CD4-positive, alpha-beta T cell treated with Interleukin-10 for 1 hour (primary cell): Measurements from ENCODE around the gene TNNT3.

ENCODE experiments used
- DNase-seq: peaks from one replicate; pipeline ENCODE4 v3.0.0-alpha.2; 2020

The TNNT3 gene

GRCh38 chr11:1964348-1964747 lies 44.8 kb downstream of the TNNT3 start:
- DNase-seq: no peak

GRCh38 chr11:1964955-1965354 lies 45.5 kb downstream of the TNNT3 start:
- DNase-seq: no peak

GRCh38 chr11:1966531-1966930 lies 47.0 kb downstream of the TNNT3 start:
- no peak for DNase-seq

GRCh38 chr11:1967641-1968225 lies 48.2 kb downstream of the TNNT3 start:
- DNase-seq: no peak

GRCh38 chr11:1968454-1969002 lies 49.0 kb downstream of the TNNT3 start:
- DNase-seq: no peak

GRCh38 chr11:1969035-1969434 lies 49.5 kb downstream of the TNNT3 start:
- no peak for DNase-seq

- no peak for DNase-seq
Measured at GRCh38 chr11:1969776-1970175, 50.3 kb downstream of the TNNT3 start.

- no peak for DNase-seq
Measured at GRCh38 chr11:1970956-1971355, 51.5 kb downstream of the TNNT3 start.

GRCh38 chr11:1975185-1975584 lies 55.7 kb downstream of the TNNT3 start:
- DNase-seq: no peak

- no peak for DNase-seq
Measured at GRCh38 chr11:1978720-1979473, 59.4 kb downstream of the TNNT3 start.

- DNase-seq: no peak
Measured at GRCh38 chr11:1979607-1980006, 60.1 kb downstream of the TNNT3 start.

- no peak for DNase-seq
Measured at GRCh38 chr11:1982873-1983600, 63.5 kb downstream of the TNNT3 start.

GRCh38 chr11:1983601-1983961 lies 64.1 kb downstream of the TNNT3 start:
- no peak for DNase-seq

- DNase-seq: no peak
Measured at GRCh38 chr11:1987024-1987423, 67.5 kb downstream of the TNNT3 start.

GRCh38 chr11:1988174-1988573 lies 68.7 kb downstream of the TNNT3 start:
- no peak for DNase-seq
